Trophoblast cell (in vitro differentiated cells and primary cell): ENCODE data around the gene TANK.

ENCODE experiments used
- DNase-seq, 2 donors: peaks; one replicate each; pipeline ENCODE4 v3.0.0-alpha.2; 2016
- H2AFZ ChIP-seq: 2 replicates; pipeline ENCODE4 v1.6.1; 2013; ENCODE audit warnings: low read length, moderate library complexity, mild to moderate bottlenecking; ENCODE audit not compliant: insufficient read depth, poor library complexity
- H2AK5ac ChIP-seq: 2 replicates; pipeline ENCODE4 v1.6.1; 2013; ENCODE audit warnings: mild to moderate bottlenecking, low read length
- H2BK120ac ChIP-seq: 2 replicates; pipeline ENCODE4 v1.6.1; 2013; ENCODE audit warnings: low read length, mild to moderate bottlenecking, moderate library complexity; ENCODE audit not compliant: insufficient read depth, poor library complexity
- H2BK12ac ChIP-seq: 2 replicates; pipeline ENCODE4 v1.6.1; 2013; ENCODE audit warnings: mild to moderate bottlenecking, low read length, moderate library complexity
- H2BK5ac ChIP-seq: 2 replicates; pipeline ENCODE4 v1.6.1; 2013; ENCODE audit warnings: low read length, low read depth, moderate library complexity, mild to moderate bottlenecking; ENCODE audit not compliant: poor library complexity
- H3K14ac ChIP-seq: 2 replicates; pipeline ENCODE4 v1.6.1; 2013; ENCODE audit warnings: mild to moderate bottlenecking, low read length
- H3K18ac ChIP-seq: 2 replicates; pipeline ENCODE4 v1.6.1; 2013; ENCODE audit warnings: mild to moderate bottlenecking, low read length
- H3K23ac ChIP-seq: 2 replicates; pipeline ENCODE4 v1.6.1; 2013; ENCODE audit warnings: low read length
- H3K27ac ChIP-seq: 2 replicates; pipeline ENCODE4 v1.5.1; 2013; ENCODE audit warnings: low read depth, mild to moderate bottlenecking, inconsistent platforms, low read length, moderate library complexity
- H3K27me3 ChIP-seq: 2 replicates; pipeline ENCODE4 v1.6.1; 2013; ENCODE audit warnings: inconsistent platforms, mild to moderate bottlenecking, low read length, moderate library complexity; ENCODE audit not compliant: insufficient read depth
- H3K36me3 ChIP-seq, 2 experiments: 1 replicate in 1 of 2; 2 replicates in 1 of 2; pipeline ENCODE4 v1.6.1; 2013; ENCODE audit warnings: low read length in 2 of 2, mild to moderate bottlenecking in 2 of 2, moderate library complexity in 1 of 2; ENCODE audit not compliant: insufficient read depth in 2 of 2, control insufficient read depth in 1 of 2
- H3K4ac ChIP-seq: 2 replicates; pipeline ENCODE4 v1.6.1; 2013; ENCODE audit warnings: low read depth, mild to moderate bottlenecking, low read length, moderate library complexity
- H3K4me1 ChIP-seq, 2 experiments: 1 replicate in 1 of 2; 2 replicates in 1 of 2; pipeline ENCODE4 v1.6.1; 2013; ENCODE audit warnings: low read length in 2 of 2, mild to moderate bottlenecking in 2 of 2, moderate library complexity in 1 of 2; ENCODE audit not compliant: insufficient read depth in 2 of 2, control insufficient read depth in 1 of 2
- H3K4me2 ChIP-seq: 2 replicates; pipeline ENCODE4 v1.6.1; 2013; ENCODE audit warnings: inconsistent platforms, mild to moderate bottlenecking, low read length, moderate library complexity
- H3K4me3 ChIP-seq: 2 replicates; pipeline ENCODE4 v1.5.1; 2013; ENCODE audit warnings: mild to moderate bottlenecking, low read depth, low read length, inconsistent platforms
- H3K79me1 ChIP-seq: one replicate; pipeline ENCODE4 v1.6.1; 2013; ENCODE audit warnings: low read length
- H3K79me2 ChIP-seq: 2 replicates; pipeline ENCODE4 v1.6.1; 2013; ENCODE audit warnings: low read length, mild to moderate bottlenecking; ENCODE audit not compliant: control insufficient read depth, insufficient read depth, poor library complexity
- H3K9ac ChIP-seq: 2 replicates; pipeline ENCODE4 v1.6.1; 2013; ENCODE audit warnings: mild to moderate bottlenecking, low read length
- H3K9me3 ChIP-seq: 2 replicates; pipeline ENCODE4 v1.6.1; 2013; ENCODE audit warnings: low read depth, mild to moderate bottlenecking, control low read depth, inconsistent platforms, low read length; ENCODE audit not compliant: insufficient read depth
- H4K12ac ChIP-seq: 2 replicates; pipeline ENCODE4 v1.6.1; 2013; ENCODE audit warnings: low read depth, mild to moderate bottlenecking, low read length, moderate library complexity
- H4K8ac ChIP-seq: 2 replicates; pipeline ENCODE4 v1.6.1; 2013; ENCODE audit warnings: low read depth, mild to moderate bottlenecking, low read length, moderate library complexity
- H4K91ac ChIP-seq: one replicate; pipeline ENCODE4 v1.6.1; 2013; ENCODE audit warnings: low read depth, mild to moderate bottlenecking, low read length, moderate library complexity
- WGBS: extraction: QIAGEN DNeasy Blood & Tissue Kit; methylation state at CpG from one replicate; pipeline ENCODE4 v1.1.7; 2013; ENCODE audit warnings: missing lambda C conversion rate; ENCODE audit not compliant: insufficient read length, insufficient coverage; ENCODE audit errors: extremely low coverage; 5-methylcytosine and 5-hydroxymethylcytosine counted together

Gene TANK

DNA sequence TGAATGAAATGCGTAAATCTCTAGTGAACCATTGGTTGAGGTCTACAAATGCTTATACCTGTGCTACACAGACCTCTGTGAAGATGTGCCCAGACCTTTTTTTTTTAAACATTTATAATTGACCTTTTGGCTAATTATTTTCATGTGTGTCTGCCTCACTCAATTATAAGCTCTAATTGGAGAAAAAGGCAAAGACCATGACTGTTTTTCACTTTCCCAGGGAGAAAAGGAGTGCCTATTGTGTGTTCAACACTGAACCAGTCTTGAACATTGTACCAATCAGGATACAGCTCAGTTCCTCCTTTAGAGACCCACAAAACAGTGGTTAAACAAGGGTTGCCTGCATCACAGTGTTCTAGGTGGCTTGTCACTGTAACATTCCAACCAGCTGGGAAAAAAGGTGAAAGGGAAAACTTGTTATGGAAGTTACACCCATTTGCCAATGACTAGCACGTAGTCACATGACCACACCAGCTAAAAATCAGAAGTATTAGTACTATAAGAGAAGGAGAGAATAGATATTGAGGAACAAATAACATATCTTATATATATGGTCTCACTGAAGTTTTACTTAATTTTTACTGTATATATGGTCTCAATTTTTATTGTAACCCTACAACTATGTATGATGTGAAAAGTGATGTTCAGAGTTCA lies 13.4 kb downstream of the TANK start:
- Histone ChIP-seq H3K79me2 (no peaks in the 10 kb centered on the region), H2AFZ (no peak overlapping the region), H3K9ac (no peak overlapping the region), H3K4ac (peak overlapping the region; percentile 10), H3K27me3 (no peaks in the 10 kb centered on the region), H4K8ac (no peak overlapping the region), H2BK120ac (no peak overlapping the region), H3K14ac (no peak overlapping the region), H3K23ac (no peak overlapping the region), H3K4me2 (no peak overlapping the region), H3K4me3 (no peak overlapping the region), H3K79me1 (no peaks in the 10 kb centered on the region), H3K27ac (no peak overlapping the region), H3K4me1 (no peaks in the 10 kb centered on the region), H4K12ac (no peak overlapping the region), H4K91ac (no peak overlapping the region), H3K18ac (no peak overlapping the region), H3K36me3 (peaks cover 0 to 2% of the 10 kb centered on the region in 2 experiments), H3K9me3 (no peaks in the 10 kb centered on the region), H2BK12ac (no peak overlapping the region), H2BK5ac (no peak overlapping the region), H2AK5ac (no peak overlapping the region)
- peak in 1 of 2 donors; percentile 30 for DNase-seq
- WGBS, result no CpG with 5 or more reads among the region's 2 CpGs

DNA sequence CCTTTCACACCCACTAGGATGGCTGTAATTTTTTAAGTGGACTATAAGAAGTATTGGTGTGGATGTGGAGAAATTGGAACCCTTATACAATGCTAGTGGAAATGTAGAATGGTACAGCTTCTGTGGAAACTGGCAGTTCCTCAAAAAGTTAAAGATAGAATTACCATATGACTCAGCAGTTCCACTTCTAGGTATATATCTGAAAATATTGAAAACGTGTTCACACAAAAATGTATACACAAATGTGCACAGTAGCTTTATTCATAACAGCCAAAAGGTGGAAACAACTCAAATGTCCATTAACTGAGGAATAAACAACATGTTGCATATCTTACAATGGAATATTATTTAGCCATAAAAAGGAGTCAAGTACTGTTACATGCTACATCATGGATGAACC lies 17.7 kb downstream of the TANK start:
- no peak overlapping the region for H4K12ac ChIP-seq
- H3K23ac ChIP-seq, result no peak overlapping the region
- WGBS, result no CpG with 5 or more reads among the region's 1 CpG
- H3K14ac ChIP-seq, result no peak overlapping the region
- H2BK12ac ChIP-seq, result no peak overlapping the region
- H3K4me1 ChIP-seq, result peaks cover 0 to 5% of the 10 kb centered on the region in 2 experiments
- no peak overlapping the region for H3K4me2 ChIP-seq
- no peak overlapping the region for H3K27ac ChIP-seq
- no peaks in the 10 kb centered on the region for H3K79me2 ChIP-seq
- H4K91ac ChIP-seq, result no peak overlapping the region
- H3K9ac ChIP-seq, result no peak overlapping the region
- H3K79me1 ChIP-seq, result no peaks in the 10 kb centered on the region
- H3K4ac ChIP-seq, result no peak overlapping the region
- no peak overlapping the region for H4K8ac ChIP-seq
- no peak overlapping the region for H2AK5ac ChIP-seq
- DNase-seq, result no peak
- peaks cover 4 to 11% of the 10 kb centered on the region in 2 experiments for H3K36me3 ChIP-seq
- H3K4me3 ChIP-seq, result no peak overlapping the region
- no peak overlapping the region for H2BK5ac ChIP-seq
- no peaks in the 10 kb centered on the region for H3K27me3 ChIP-seq
- no peaks in the 10 kb centered on the region for H3K9me3 ChIP-seq
- H2AFZ ChIP-seq, result no peak overlapping the region
- H2BK120ac ChIP-seq, result no peak overlapping the region
- H3K18ac ChIP-seq, result no peak overlapping the region

GRCh38 chr2:161178756-161179155 lies 18.5 kb downstream of the TANK start:
- no peak overlapping the region for H3K4me3 ChIP-seq
- no peak overlapping the region for H4K91ac ChIP-seq
- no peak overlapping the region for H3K4ac ChIP-seq
- WGBS, result no CpG with 5 or more reads among the region's 4 CpGs
- no peaks in the 10 kb centered on the region for H3K9me3 ChIP-seq
- no peak overlapping the region for H2AFZ ChIP-seq
- no peak overlapping the region for H3K18ac ChIP-seq
- no peak overlapping the region for H2BK120ac ChIP-seq
- H3K79me1 ChIP-seq, result no peaks in the 10 kb centered on the region
- no peak overlapping the region for H2AK5ac ChIP-seq
- no peak overlapping the region for H3K14ac ChIP-seq
- H2BK12ac ChIP-seq, result no peak overlapping the region
- no peak overlapping the region for H3K9ac ChIP-seq
- H3K27ac ChIP-seq, result no peak overlapping the region
- H3K4me2 ChIP-seq, result no peak overlapping the region
- DNase-seq, result no peak
- H3K27me3 ChIP-seq, result no peaks in the 10 kb centered on the region
- H3K79me2 ChIP-seq, result no peaks in the 10 kb centered on the region
- no peak overlapping the region for H3K23ac ChIP-seq
- no peak overlapping the region for H2BK5ac ChIP-seq
- no peak overlapping the region for H4K12ac ChIP-seq
- peaks cover 4 to 9% of the 10 kb centered on the region in 2 experiments for H3K36me3 ChIP-seq
- H4K8ac ChIP-seq, result no peak overlapping the region
- H3K4me1 ChIP-seq, result peaks cover 0 to 5% of the 10 kb centered on the region in 2 experiments

- Histone ChIP-seq H3K79me1 (no peaks in the 10 kb centered on the region), H3K27ac (no peak overlapping the region), H3K23ac (no peak overlapping the region), H4K91ac (no peak overlapping the region), H3K4me2 (no peak overlapping the region), H3K4me3 (no peak overlapping the region), H3K4me1 (no peaks in the 10 kb centered on the region), H3K36me3 (peaks cover 0 to 3% of the 10 kb centered on the region in 2 experiments), H4K8ac (no peak overlapping the region), H2BK5ac (no peak overlapping the region), H3K27me3 (no peaks in the 10 kb centered on the region), H3K18ac (no peak overlapping the region), H2BK120ac (no peak overlapping the region), H3K4ac (no peak overlapping the region), H2AFZ (no peak overlapping the region), H4K12ac (no peak overlapping the region), H3K14ac (no peak overlapping the region), H2BK12ac (no peak overlapping the region), H3K79me2 (no peaks in the 10 kb centered on the region), H2AK5ac (no peak overlapping the region), H3K9ac (no peak overlapping the region), H3K9me3 (peaks cover 2% of the 10 kb centered on the region)
- DNase-seq, result no peak
These were observed 29.8 kb downstream of the TANK start for GRCh38 chr2:161190050-161190449.
